ENCODE data around the gene UBR3.

Gene UBR3

DNA sequence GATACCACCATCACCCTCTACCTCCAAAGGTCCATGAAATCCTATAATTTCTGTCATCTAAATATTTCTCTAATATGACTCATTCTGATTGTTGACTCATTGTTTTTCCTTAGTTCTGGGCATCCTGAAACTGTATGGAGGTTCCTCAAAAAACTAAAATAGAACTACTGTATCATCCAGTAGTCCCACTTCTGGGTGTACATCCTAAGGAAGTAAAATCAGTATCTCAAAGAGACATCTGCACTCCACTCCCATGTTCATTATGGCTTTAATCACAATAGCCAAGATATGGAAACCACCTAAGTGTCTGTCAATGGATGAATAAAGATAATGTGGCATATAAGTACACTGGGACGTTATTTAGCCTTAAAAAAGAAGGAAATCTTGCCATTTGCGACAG lies 224.9 kb downstream of the UBR3 start:
- no peak for DNase-seq (ENCODE audit: low read depth)

DNA sequence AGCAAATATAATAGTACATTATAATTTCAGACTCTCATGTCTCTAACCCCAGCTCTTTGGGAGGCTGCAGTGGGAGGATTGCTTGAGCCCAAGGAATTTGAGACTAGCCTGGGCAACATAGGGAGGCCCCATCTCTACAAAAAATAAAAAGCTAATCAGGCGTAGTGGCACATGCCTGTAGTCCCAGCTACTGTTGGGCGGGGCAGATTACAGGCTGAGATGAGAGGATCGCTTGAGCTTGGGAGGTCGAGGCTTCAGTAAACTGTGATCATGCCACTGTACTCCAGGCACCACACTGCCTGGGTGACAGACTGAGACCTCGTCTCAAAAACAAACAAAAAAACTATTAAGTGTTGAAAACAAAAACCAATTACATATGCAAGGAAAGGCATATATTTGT lies 227.7 kb downstream of the UBR3 start:
- no peak for DNase-seq (ENCODE audit: low read depth)

DNA sequence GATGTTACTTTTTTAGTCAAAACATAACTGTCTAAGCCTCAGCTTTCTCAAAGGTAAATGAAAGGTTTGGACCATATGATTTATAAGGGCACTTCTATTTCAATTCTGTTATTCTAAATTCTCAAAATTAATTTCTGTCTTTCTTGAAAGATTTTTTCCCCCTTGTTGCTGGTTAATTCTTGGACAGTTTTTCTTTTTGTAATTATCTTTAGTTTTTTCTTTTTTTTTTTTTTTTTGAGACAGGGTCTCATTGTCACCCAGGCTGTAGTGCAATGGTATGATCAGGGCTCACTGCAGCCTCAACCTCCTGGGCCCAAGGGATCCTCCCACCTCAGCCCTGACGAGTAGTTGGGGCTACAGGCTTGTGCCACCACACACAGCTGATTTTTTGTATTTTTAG lies 229.6 kb downstream of the UBR3 start:
- no peak for DNase-seq (ENCODE audit: low read depth)

DNA sequence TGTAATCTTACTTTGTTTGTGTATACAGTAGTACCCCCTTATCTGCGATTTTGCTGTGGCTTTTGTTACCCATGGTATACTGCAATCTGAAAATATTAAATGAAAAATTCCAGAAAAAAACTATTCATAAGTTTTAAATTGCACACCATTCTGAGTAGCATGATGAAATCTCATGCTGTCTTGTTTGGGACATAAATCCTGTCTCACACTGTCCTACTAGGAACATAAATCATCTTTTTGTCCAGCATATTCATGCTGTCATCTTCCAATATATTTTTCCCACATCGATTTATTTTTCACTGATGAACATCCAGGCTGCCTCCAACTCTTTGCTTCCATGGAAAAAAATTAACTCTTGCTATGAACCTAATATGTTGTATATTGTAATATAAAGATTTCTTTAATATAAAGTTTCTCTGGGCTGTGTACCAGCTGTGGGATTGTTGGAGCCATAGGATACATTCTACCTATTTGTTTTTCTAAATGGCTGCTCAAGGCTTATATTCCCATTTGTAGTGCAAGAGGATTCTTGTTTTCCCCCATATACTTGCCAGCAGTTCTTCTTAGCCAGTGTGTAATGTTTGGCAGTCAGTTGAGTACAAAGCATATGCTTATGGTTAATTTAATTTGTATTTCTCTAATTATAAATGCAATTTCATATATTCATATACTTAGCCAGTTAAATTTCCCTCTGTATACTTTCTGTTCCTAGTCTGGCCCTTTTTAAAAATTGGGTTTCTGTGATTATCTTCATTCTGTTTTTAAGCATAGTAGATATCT lies 236.4 kb downstream of the UBR3 start:
- no peak for DNase-seq (ENCODE audit: low read depth)

DNA sequence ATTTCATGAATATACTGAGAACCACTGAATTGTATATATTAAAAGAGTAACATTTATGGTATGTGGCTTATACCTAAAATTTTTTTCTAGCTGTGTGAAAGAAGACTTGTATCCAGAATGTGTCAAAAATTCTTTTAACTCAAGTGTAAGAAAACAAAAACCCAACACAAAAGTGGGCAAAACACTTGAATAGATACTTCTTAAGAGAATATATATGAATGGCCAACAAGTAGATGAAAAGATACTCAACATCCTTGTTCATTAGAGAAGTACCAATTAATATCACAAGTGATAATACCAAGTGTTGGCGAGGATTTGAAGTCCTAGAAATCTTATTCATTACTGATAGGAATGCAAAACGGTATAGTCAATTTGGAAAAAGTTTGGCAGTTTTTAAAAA lies 243.5 kb downstream of the UBR3 start:
- DNase-seq (ENCODE audit: low read depth), result no peak

DNA sequence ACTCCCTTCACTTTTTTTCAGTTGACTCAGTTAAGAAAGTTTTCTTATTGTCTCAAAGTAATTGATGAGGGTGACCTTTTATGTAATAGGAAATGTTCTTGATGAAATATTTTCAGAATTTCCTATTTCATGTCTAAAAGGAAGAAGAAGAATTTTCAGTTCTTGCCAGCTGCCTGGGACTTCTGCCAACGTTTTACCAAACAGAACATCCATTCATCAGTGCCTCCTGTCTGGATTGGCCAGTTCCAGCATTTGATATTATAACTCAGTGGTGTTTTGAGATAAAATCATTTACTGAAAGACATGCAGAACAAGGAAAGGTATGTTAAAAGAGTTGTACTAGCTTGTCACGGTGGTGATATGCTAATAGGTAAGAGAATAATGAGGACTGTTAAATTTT lies 246.0 kb downstream of the UBR3 start:
- no peak for DNase-seq (ENCODE audit: low read depth)

DNA sequence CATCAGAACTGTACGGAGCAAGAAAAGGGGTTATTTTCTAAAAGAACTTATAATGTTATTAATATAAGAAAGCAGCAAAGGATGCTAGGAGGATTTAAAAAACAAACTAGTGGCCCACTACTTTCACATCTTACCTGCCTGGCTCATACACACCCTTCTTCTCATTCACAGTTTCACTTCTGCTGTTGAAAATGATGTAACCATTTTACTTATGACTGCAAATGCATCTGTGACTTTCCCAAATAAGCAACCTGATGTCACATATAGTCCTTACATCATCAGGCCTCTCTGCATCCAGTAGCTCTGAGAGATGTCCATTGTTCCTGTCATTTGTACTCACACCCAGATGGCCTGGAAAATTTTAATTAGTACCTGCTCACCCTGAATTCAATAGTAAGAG lies 248.9 kb downstream of the UBR3 start:
- DNase-seq (ENCODE audit: low read depth), result no peak

DNA sequence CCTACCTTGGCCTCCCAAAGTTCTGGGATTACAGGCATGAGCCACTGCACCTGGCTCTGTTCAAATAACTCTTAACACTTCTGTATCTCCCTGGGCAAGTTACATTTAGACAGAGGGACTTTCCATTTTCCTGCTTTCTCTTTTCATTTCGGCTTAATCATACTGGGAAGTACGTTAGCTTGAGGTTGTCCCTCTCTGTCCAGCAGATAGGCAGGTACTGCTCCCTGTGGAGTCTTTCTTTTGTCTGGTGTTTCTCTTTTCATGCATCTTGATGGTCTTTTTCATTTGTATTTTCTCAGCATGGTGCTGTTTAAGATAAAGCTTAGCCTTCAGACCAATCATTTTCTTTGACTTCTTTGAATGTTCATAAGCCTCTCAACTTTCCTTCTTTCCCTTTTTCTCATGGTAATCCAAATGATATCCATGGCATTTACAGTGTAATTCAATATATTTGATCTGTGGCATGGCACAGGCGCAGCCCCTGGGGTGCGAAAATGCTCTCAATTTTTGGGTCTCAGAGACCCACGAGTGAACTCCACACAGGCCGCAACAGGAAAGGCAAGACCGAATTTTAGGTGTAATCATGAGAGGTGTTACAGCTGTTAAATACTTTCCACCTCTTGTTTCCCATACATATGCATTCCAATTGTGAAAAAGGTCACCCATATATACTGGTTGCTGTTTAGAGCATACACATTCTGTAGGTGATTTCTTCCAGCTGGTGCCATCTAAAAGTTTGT lies 250.7 kb downstream of the UBR3 start:
- no peak for DNase-seq (ENCODE audit: low read depth)

DNA sequence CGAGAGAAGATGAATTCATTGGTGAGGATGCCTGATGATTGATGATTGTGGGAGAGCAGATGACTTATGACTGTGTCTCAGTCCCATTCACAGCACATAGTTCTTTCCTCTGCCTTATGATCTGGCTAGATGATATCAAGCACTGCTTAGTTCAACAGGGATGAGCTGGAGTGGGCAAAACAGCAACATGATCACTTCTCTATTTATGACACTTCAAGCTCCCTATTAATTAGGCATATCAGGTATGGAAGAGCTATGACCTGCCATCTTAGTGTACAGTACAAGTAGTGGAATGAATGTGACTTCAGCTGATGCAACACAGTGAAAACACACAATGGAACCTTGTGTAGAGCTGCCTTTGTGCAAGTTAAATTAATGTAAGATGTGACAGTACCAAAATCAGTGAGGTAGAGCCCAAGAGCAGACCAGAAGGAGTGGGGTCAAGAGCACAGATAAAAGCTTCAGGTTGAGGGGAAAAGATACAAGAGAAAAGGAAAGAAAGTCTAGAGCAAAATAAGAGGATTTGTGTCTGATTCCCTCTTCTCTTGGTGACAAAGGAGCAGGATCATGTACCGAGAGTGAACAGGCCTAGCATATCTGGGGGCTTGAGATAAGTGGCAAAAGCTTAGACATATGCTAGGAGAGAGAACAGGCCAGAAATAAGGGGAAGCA lies 257.7 kb downstream of the UBR3 start:
- no peak for DNase-seq (ENCODE audit: low read depth)

DNA sequence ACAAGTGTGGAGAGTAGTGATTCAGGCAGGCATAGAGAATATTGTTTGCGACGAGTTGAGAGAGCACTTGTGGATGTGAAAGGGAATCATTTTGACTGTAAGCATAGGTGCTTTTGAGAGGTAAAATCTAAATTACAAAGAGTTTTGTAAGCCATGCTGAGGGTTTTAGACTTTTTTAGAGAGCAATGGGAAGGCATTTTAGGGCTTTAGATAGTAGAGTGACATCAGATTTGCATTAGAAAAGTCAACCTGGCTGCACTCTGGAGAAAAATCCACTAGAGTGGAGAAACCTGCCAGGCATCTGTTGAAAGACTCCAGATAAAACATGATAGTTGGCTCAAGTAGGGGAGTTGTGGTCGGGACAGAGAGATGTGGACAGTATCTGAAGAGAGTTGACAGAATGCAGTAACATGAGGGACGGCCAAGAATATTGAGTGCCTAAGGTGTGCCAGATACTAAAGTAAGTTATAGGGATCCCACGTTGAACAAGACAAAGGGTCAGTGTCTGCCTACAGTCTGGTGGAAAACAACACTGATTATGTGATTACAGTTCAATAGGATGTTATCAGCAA lies 258.9 kb downstream of the UBR3 start:
- no peak for DNase-seq (ENCODE audit: low read depth)

DNA sequence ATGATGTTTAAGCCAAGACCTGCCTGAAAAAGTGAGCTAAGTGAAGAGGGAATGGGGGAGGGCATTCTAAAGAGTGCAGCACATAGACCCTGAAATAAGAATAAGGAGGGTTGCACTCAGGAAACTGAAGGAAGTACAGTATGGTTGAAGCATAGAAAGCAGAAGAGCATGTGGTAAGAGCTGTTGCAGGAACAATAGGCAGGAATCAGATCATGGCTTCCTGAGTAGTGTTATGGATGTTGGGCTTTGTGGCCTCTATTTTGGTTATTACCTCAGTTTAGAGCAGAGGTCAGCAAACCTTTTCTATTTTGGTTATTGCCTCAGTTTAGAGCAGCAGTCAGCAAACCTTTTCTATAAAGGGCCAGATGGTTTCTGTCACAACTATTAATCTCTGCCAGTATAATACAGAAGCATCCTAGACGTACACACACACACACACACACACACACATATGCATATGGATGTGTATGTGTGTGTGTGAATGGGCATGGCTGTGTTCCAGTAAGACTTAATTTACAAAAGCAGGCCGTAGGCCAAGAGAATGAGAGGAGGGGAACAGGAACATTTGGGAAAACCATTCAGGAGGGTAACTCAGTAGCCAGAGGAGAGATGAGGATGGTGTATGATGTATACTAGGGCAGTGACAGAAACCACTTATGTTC lies 259.6 kb downstream of the UBR3 start:
- DNase-seq (ENCODE audit: low read depth), result no peak

DNA sequence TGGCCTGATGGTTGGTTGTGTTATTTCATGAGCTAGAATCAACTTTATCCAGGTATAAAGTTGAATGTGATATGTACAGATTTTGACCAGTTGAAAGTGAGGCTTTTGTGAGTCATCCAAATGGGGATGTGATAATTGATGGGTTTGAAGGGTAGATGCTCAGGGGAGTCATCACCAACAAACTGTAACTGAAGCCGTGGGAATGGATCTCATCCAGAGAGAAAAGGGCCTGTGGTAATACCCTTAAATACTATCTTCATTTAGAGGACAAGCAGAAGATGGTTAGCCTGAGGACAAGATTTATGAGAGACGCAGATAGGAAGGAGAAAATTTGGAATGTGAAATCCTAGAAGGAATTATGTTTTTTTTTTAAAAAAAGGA lies 260.1 kb downstream of the UBR3 start:
- no peak for DNase-seq (ENCODE audit: low read depth)

DNA sequence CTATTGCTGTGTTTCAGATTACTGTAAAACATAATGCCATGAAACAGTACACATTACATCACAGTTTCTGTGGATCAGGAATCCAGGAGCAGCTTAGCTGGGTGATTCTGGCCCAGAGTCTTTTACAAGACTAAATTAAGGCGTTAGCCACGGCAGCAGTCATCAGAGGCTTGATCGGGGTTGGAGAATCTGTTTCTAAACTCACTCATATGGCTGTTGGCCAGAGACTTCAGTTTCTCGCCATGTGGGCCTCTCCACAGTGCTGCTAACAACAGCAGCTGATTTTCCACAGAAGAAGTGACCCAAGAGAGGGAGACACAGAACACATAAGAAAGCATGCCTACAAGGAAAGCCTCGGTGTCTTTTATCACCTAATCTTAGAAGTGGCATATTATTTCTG lies 261.5 kb downstream of the UBR3 start:
- no peak for DNase-seq (ENCODE audit: low read depth)

DNA sequence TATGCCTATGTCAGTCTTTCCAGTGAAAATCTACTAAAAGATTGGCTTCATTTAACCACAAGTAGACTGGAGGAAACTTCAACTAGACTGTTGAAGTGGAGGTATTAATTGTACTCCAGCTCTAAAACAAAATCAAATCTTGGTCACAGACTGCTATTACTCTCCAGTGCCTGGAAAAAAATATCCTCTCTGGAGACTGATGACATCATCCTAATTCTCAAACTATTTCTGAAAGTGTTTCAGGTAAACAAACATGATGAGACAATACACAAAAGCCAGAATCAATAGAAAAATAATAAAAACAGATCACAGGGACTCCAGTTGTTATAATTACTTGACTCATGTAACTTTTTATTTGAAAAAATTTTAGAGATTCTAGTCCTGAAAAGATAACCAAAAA lies 263.0 kb downstream of the UBR3 start:
- DNase-seq (ENCODE audit: low read depth), result no peak

DNA sequence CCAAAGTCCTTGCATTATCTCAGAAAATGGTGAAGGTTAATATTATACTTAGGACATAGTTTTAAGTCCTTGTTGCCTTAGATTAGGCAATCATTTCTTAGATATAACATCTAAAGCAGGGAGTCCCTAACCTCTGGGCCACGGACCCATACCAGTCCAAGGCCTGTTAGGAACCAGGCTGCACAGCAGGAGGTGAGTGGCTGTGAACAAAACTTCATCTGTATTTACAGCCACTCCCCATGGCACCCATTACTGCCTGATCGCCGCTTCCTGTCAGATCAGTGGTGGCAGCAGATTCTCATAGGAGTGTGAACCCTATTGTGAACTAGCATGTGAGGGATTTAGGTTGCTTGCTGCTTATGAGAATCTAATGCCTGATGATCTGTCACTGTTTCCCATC lies 264.2 kb downstream of the UBR3 start:
- DNase-seq (ENCODE audit: low read depth), result no peak

DNA sequence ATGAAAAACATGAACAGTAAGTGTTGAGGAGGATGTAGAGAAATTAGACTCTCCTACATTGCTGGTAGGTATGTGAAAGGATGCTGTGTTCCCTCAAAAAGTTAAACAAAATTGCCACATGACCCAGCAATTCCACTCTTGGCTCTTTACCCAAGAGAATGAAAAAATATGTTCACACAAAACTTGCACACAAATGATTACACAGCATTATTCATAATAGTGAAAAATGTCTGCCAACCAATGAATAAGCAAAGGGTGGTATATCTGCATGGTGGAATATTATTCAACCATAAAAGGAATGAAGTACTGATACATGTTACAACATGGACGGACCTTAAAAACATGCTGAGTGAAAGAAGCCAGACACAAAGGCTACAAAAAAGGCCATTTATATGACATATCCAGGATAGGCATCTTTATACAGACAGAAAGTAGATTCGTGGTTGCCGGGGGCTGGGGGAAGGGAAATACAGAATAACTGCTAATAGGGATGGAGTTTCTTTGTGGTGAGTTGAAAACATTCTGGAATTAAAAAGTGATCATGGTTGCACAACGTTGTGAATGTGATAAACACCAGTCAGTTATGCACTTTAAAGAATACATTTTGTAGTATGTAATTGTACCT lies 265.3 kb downstream of the UBR3 start:
- DNase-seq (ENCODE audit: low read depth), result no peak

DNA sequence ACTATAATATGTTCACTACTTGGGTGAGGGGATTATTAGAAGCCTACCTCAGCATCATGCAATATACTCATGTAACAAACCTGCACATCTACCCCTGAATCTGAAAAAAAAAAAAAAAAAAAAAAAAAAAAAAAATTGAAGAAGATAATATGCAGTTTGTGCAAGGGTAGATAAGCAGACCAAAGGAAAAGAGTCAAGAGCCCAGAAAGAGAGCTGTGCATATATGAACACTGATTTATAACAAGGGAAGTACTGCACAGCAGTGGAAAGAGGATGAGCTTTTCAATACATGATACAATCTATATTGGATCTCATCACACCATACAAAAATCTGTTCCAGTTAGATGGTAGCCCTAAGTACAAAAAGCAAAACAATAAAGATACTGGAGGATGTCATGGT lies 268.1 kb downstream of the UBR3 start:
- no peak for DNase-seq (ENCODE audit: low read depth)

DNA sequence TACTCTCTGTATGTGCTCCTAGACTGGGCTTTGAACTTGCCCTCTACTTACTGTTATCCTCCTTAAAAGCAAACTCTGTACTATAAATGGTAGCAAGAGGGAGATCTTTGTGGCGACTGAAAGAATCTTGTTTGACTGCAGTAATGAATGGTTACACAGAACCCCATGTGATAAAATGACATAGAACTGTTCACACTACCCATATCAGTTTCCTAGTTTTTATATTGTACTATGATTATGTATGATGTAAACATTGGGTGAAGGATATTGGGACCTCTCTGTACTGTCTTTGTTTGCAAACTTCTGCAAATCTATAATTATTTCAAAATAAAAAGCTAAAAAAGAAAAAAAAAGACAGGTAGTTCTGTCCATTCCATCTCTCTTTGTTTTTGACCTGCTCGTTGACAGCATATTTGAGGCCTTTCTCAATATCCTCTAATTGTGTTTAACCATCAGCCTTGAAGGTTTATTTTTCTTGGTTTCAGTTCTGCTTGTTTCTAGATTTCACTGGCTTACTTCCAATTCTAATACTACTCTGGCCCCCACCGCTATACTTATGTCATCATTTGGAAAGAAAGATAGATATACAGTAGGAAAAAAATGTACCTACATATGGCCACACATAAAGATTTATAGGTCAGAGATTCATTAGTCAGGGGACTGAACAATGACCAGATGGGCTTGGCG lies 271.5 kb downstream of the UBR3 start:
- DNase-seq (ENCODE audit: low read depth), result no peak

DNA sequence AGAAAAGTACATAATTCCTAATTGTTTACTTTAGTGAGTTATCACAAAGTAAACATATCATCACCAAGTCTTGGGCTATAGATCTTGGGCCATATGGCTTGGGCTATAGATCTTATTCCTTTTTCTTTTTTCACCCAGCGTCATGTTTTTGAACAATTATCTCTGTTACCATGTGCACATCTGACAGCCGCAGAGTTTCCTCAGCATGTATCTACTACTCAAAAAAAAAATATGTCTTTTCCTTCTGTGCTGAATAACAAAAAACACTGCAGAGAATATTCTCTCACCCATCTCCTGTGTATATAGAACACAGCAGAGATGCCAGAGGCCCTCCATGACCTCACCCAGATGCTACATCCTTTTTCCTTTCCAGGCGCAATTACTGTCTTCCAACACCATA lies 274.5 kb downstream of the UBR3 start:
- no peak for DNase-seq (ENCODE audit: low read depth)

DNA sequence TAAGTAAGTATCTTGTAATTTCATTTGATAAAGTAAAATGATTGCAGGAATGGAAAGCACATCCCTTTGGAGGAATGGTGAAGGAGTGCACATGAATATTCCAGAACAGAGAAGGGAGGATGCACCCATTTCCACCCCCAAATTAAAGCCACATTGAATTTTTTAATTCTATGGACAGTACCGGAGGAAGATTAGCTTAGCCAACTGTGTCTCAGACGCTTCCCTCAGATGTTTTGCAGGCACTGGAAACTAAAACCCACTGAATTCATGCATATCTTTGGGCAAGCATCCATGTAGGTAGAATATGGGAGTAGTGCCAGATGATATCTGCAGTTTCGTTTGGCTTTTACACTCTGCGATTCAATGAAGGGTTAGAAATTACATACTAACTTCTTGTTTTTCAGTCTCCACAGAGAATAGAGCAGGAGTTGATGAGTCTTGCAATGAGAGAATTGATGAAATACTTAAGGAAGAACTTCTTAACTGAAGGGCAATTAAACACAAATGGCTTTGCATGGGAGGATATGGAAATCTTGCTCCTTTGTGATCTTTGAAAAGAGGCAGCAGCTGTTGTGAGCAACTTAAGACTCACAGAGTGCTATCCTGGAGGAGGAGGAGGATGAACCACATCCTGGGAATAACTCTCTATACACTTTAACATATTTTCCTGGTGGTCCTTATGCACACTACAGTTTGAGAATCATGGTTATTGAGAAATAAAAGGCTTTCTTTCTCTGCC lies 279.0 kb downstream of the UBR3 start:
- no peak for DNase-seq (ENCODE audit: low read depth)
